GM21619 (cell line): Measurements from ENCODE around the gene IRX4.
"Not testable (repeated sequence)": the region's sequence is repeated elsewhere in the genome, so short reads cannot be mapped to it uniquely, and the experiment has no call there.

Experiments used
- ATAC-seq: cut with Tn5 transposase; IDR thresholded peaks from one replicate; pipeline ENCODE4 v1.9.1; 2021; ENCODE audit not compliant: unreplicated experiment

The IRX4 gene

GRCh38 chr5:1879292-1880263 is 3.1 kb downstream of the IRX4 start:
- no peak for ATAC-seq

DNA sequence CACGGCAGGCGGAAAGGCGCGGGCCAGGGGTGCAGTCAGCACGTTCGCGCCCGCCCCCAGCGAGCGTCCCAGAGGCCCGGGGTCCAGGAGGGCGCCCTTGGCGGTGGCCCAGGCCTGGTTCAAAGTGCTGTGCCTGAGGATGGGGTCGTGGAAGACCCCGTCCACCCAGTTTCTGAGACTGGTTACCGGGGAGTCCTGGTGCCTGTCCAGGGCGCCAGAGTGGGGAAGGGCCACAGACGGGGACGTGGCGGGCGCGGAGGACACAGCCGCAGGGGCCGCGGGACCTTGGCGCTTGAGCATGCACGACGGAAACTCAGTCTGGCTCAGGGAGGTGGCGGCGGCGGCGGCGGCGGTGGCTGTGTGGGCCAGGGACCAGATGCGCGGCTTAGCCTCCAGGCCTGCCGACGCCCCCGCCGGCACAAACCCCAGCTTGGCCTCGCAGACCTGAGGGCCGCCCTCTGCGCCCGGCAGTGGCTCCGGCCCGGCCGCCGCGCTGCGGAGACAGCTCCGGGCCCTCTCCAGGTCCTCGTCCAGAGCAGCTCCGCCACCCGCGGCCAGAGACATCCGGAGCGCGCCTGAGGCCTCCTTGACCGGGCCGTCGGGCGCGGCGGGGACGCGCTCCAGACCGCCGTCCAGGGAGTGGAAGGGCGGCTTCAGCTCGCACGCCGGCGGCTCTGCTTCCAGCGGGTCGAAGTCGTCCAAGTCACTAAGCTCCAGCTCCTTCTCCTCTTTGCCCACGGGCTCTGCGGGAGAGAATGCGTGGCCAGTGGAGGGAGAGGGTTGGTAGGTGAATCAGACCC is 4.5 kb downstream of the IRX4 start:
- no peak for ATAC-seq

DNA sequence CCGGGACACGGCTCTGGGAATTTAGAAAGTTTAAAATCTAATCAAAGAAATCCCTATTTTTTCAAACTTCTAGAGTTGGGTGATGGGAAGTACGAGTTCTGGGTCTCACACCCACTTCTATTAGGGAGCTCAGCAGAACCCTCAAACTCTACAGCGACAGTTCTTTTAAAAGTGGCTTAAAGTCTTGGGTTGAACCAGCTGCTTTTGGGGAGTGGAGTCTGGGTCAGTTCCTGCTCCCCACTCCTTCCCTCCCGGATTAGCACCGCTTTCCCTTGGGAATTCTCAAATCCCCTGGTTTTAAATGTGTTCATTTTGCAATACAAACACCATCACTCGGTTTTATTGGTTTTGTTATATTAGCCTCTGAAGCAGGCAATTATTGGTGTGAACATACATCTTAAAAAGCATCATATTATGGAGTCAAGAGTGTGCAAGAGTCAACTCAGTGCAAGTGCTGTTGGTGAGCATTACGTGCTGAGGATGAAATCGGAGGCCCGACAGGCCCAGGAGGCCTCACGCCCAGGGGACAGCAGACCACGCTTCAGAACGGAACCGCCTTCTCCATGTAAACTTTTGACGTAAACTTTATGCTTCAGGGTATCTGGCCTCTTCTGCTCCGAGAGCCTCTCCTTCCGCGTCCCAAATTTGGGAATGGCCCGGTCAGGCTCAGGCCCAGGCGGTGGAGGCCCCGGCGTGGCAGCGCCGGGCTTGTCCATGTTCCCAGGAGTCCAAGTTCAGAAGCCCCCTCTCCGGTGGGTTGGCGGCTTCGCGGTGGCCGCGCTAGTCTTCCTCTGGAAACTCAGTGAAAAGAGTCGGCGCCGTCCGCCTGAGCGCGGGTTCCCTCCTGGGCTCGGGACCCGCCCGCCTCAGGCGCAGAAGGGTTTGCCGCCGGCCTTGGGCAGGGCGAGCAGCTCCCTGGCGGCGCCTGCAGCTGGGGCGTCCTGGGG is 5.3 kb downstream of the IRX4 start:
- ATAC-seq, result no peak

GRCh38 chr5:1876660-1877064 is 6.1 kb downstream of the IRX4 start:
- no peak for ATAC-seq

GRCh38 chr5:1875843-1876659 is 6.7 kb downstream of the IRX4 start:
- no peak for ATAC-seq

- no peak for ATAC-seq
Observed at GRCh38 chr5:1875281-1875842, 7.4 kb downstream of the IRX4 start.

- no peak for ATAC-seq
Observed at GRCh38 chr5:1874771-1875220, 7.9 kb downstream of the IRX4 start.

GRCh38 chr5:1874348-1874747 is 8.4 kb downstream of the IRX4 start:
- ATAC-seq, result no peak

DNA sequence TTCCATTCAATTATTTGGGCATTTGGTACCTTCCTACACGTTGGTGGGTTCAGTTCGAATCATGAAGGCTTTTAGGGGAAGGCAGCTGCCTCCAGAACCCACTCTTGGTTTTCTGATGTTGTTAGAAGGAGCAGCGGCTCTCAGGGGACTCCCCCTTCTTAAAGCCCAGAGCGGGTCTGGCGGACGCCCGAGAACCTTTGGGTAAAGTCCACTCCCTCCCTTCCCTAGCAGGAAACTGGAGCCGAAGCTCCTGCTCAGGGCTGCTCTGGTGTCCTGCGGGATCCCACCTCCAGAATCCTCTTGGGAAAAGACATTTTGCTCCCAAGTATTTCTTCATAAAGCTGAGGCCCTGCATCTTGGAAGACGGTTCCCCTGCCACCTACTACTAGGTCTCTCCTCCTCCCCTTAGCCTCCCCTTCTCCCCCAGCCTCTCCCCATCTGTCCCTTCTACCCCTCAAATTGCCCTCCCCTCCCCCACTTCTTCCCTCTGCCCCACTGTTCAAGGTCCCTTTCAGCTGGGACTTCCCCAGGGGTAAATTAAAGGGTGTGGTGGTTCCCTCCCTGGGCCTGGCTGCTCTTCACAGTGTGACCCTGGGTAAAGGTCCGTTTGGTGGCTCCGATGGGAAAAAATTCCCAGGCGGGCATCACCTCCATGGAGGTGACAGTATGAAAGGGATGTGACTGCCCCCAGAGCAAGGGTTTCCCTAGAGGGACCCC is 9.3 kb downstream of the IRX4 start:
- no peak for ATAC-seq

- no peak for ATAC-seq
Observed at GRCh38 chr5:1871441-1871840, 11.3 kb downstream of the IRX4 start.

GRCh38 chr5:1870435-1871272 is 12.1 kb downstream of the IRX4 start:
- ATAC-seq, result not testable (repeated sequence)

DNA sequence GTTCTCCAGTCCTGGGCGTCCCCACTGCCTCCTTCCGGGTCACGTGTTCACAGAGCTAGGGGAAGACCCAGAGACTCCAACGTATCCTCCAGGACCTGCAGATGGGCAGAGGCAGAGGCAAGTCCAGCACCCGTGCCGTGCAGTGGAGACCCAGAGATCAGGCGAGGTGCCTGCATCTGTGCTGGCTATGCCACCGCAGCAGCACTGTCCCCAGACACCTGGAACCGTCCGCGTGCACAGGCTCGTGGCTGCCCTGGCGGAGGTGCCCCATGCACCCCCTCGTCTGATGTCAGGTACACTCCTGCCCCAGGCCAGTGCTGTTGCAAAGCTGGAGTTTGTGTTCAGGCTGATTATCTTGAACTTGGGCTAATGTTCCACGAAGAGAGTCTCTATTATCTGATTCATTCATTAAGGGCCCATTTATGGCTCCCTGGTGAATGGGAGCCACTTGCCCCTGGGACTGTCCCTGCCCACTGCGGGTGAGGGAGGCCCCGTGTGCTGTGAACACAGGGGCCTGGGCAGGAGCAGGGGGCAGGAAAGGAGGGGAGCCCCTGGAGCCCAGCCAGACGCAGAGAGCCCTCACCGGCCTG is 13.7 kb downstream of the IRX4 start:
- no peak for ATAC-seq

DNA sequence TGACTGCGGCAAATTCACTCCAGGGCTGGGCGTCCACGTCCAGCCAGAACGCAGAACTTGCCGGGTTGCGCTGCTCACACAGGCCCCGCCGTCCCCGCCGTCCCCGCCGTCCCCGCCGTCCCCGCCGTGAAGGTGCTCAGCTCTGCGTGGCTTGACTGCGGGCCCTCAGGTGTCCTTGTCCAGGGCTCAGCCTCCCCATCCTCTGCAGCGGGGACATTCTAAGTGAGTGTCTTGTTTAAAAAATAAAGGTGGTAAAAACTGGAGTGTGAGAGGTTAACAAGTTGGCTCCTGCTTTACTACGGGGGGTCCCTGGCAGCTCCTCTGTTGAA is 14.9 kb downstream of the IRX4 start:
- no peak for ATAC-seq

- no peak for ATAC-seq
Observed at GRCh38 chr5:1867114-1867814, 15.5 kb downstream of the IRX4 start.

- no peak for ATAC-seq
Observed at GRCh38 chr5:1865948-1866347, 16.8 kb downstream of the IRX4 start.

DNA sequence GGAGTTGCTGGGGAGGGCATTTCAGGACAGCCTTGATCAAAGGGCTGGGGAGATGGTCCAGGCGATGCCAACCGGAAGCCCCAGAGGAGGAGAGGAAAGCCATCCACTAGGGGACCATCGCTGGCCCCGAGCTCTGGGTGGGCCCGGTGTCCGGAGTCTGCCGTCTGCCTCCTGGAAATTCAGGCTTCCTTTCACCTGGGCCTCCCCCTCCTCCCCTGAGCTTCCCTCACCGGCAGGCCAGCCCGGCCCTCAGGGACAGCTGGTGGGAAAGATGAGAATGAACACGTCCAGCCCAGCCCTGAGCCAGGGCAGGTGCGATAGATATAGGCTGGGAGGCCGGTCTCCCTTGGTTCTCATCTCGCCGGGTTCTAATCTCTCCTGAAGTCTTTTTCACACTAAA is 17.2 kb downstream of the IRX4 start:
- ATAC-seq, result no peak

GRCh38 chr5:1864896-1865440 is 17.8 kb downstream of the IRX4 start:
- ATAC-seq, result no peak
